Measurements from ENCODE around the gene PRR29. TPM values are rescaled to one million over a fixed set of nuclear protein-coding genes. Genes with fewer than 3 reads are reported as not detected.

Gene PRR29
- total and polyA plus RNA-seq, 4 donors = 8.0 to 36.8 (median 9.1) TPM

DNA sequence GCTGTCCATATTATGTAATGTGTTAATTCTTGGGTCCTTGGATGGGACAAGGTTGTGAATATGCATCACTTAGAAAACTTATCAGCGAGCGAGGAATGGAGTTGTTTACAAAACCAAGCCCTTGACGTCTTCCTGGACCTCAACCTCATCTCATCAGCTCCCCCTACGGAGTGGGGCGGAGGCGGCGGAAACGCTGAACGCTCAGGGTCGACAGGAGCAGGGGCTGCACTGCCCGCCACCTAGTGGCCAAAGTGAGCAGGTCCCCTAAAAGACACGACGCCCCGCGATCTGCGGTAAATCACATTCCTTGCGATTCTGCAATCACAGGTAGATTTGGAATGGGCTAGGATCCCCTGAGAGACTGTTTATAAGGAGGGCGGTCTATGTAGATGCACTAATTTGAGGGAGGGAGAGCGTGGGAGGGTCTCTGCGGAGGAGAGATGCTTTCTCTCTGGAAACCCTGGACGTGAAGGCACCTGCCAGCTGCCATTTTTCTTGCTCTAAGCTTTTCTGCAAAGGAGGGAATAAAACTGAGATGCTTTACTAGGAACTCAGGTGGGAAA lies 27.7 kb downstream of the PRR29 start:
- Histone ChIP-seq H3K27ac (ENCODE audit: low read depth in 1 of 2, low read length in 1 of 2) (peak overlapping the region in 1 of 2 donors; percentile 54), H3K9me3 (ENCODE audit: control insufficient read depth in 4 of 4, insufficient read depth in 3 of 4, low read length in 3 of 4) (no peaks in the 10 kb centered on the region), H3K4me3 (no peak overlapping the region), H3K4me1 (ENCODE audit: control insufficient read depth in 5 of 5, insufficient read depth in 5 of 5, low read length in 5 of 5) (peaks cover 0 to 8% (median 0%) of the 10 kb centered on the region in 5 donors), H3K36me3 (ENCODE audit: control insufficient read depth in 4 of 4, insufficient read depth in 4 of 4, low read length in 4 of 4) (no peaks in the 10 kb centered on the region), H3K27me3 (ENCODE audit: control insufficient read depth in 3 of 3, insufficient read depth in 3 of 3, low read length in 2 of 3) (no peaks in the 10 kb centered on the region), H3K9ac (ENCODE audit: insufficient read depth in 1 of 2, low read length in 2 of 2) (no peak overlapping the region)
- TF ChIP-seq, protein P1, sequence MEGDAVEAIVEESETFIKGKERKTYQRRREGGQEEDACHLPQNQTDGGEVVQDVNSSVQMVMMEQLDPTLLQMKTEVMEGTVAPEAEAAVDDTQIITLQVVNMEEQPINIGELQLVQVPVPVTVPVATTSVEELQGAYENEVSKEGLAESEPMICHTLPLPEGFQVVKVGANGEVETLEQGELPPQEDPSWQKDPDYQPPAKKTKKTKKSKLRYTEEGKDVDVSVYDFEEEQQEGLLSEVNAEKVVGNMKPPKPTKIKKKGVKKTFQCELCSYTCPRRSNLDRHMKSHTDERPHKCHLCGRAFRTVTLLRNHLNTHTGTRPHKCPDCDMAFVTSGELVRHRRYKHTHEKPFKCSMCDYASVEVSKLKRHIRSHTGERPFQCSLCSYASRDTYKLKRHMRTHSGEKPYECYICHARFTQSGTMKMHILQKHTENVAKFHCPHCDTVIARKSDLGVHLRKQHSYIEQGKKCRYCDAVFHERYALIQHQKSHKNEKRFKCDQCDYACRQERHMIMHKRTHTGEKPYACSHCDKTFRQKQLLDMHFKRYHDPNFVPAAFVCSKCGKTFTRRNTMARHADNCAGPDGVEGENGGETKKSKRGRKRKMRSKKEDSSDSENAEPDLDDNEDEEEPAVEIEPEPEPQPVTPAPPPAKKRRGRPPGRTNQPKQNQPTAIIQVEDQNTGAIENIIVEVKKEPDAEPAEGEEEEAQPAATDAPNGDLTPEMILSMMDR (IDR thresholded peaks at IDR 0.05; ENCODE audit: control extremely low read depth, extremely low read depth) = peak; percentile 91
- DNase-seq = peak; percentile 69 to 80 (median 76)
- WGBS, 2 donors = 2 to 3% methylated on average over 21 of the region's 21 CpGs
- ATAC-seq (ENCODE audit: insufficient read depth, low FRiP score) = peak; percentile 78

DNA sequence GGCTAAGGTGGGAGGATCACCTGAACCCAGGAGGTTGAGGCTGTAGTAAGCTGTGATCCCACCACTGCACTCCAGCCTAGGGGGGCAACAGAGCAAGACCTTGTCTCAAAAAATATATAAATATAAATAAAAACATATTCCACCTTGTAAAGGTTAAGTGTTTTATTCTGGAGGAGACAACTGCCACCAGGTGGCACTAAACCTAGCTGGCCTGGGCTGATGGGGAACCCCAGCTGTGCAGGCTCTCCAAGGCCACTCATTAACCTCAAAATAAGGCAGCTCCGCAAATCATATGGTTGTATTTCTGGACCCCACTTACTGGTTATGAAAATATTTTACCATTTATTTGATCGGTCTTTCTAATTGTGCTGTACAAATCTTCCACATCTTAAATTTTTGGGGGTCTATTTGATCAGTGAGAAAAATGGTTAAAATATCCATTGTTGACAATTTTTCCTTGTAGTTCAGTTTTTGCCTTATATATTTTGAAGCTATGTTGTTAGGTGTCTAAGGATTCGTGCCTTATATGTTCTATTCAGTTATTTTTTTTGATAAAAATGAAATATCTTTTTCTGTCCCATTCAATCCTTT lies 30.8 kb downstream of the PRR29 start:
- ATAC-seq (ENCODE audit: insufficient read depth, low FRiP score) (peak; percentile 40), DNase-seq (peak; percentile 67 to 71 (median 68))
- no peaks in the 10 kb centered on the region for H3K9me3 ChIP-seq (ENCODE audit: control insufficient read depth in 4 of 4, insufficient read depth in 3 of 4, low read length in 3 of 4)
- H3K4me3 ChIP-seq = no peak overlapping the region
- no peak overlapping the region for H3K9ac ChIP-seq (ENCODE audit: insufficient read depth in 1 of 2, low read length in 2 of 2)
- TF ChIP-seq, protein P1 (IDR thresholded peaks at IDR 0.05; ENCODE audit: control extremely low read depth, extremely low read depth) = peak; percentile 66
- H3K27ac ChIP-seq (ENCODE audit: low read depth in 1 of 2, low read length in 1 of 2) = no peak overlapping the region
- WGBS, 2 donors = 11 to 23% methylated on average over 3 of the region's 3 CpGs
- H3K36me3 ChIP-seq (ENCODE audit: control insufficient read depth in 4 of 4, insufficient read depth in 4 of 4, low read length in 4 of 4) = no peaks in the 10 kb centered on the region
- peaks cover 0 to 8% (median 0%) of the 10 kb centered on the region in 5 donors for H3K4me1 ChIP-seq (ENCODE audit: control insufficient read depth in 5 of 5, insufficient read depth in 5 of 5, low read length in 5 of 5)
- H3K27me3 ChIP-seq (ENCODE audit: control insufficient read depth in 3 of 3, insufficient read depth in 3 of 3, low read length in 2 of 3) = no peaks in the 10 kb centered on the region

DNA sequence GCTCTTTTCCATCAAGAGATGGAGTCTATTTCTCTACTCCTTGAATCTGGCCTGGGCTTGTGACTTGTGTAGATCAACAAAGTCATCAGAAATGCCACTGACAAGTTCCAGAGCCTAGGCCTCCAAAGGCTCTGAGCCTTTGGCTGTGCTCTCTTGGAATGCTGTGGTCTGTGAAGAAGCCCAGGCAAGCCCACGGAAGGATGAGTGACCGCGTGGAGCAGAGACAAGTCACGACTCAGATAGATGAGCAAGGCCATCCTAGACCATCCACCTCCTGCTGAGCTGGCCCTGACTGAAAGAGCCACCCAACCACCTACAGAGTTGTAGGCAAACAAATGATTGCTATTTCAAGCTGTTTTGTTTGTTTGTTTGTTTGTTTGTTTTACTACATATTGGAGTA lies 33.9 kb downstream of the PRR29 start:
- TF ChIP-seq, protein P1 (IDR thresholded peaks at IDR 0.05; ENCODE audit: control extremely low read depth, extremely low read depth) = no peak
- Histone ChIP-seq H3K27ac (ENCODE audit: low read depth in 1 of 2, low read length in 1 of 2) (no peak overlapping the region), H3K4me1 (ENCODE audit: control insufficient read depth in 5 of 5, insufficient read depth in 5 of 5, low read length in 5 of 5) (no peaks in the 10 kb centered on the region), H3K27me3 (ENCODE audit: control insufficient read depth in 3 of 3, insufficient read depth in 3 of 3, low read length in 2 of 3) (no peaks in the 10 kb centered on the region), H3K4me3 (no peak overlapping the region), H3K9me3 (ENCODE audit: control insufficient read depth in 4 of 4, insufficient read depth in 3 of 4, low read length in 3 of 4) (no peaks in the 10 kb centered on the region), H3K9ac (ENCODE audit: insufficient read depth in 1 of 2, low read length in 2 of 2) (no peak overlapping the region), H3K36me3 (ENCODE audit: control insufficient read depth in 4 of 4, insufficient read depth in 4 of 4, low read length in 4 of 4) (peaks cover 0 to 2% (median 0%) of the 10 kb centered on the region in 4 donors)
- 90 to 94% methylated on average over 4 of the region's 4 CpGs for WGBS, 2 donors
- DNase-seq (no peak), ATAC-seq (ENCODE audit: insufficient read depth, low FRiP score) (no peak)
